NOMO-1 treated with dmso at 0.1 percent for 144 hours (cell line): ENCODE data around the gene IQSEC1.

Experiments
- DNase-seq: peaks from one replicate; lab custom pipeline; 2025; ENCODE audit not compliant: unreplicated experiment; lab: John Stamatoyannopoulos, UW

Gene IQSEC1

DNA sequence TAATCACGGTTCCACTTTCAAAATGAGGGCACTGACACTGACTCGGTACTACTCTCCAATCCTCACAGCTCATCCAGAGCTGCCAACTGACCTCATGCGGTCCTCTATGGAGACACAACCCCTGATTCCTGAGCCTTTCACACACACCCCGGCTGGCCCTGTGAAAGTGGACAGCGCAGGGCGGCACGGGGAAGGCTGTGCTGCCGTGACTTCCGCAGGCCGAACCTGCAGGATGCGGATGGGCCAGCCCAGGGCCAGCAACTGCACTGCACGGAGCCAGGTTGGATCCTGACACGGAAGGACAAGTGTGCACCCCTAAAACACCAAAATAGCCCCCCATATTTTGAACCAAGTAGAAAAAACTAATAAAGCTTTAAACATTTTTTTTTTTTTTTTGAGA lies 41.0 kb downstream of the IQSEC1 start:
- DNase-seq = no peak

DNA sequence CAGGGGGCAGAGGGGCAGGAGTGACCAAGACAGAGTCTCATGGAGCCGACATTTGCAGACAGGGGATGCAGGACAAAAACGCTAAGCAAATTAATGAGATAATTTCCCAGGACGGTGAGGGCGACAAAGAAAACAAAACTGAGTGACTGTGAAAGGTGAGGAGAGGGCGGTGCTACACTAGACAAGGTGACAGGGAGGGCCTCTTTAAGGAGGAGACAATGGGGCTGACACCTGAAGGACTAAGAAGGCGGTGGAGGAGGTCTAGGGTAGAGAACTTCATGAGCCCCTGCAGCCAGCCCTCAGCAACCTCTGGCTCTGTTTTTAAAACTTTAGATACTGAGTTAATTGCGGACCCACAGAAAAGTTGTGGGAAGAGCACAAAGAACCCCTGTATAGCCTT lies 41.6 kb downstream of the IQSEC1 start:
- DNase-seq = no peak

DNA sequence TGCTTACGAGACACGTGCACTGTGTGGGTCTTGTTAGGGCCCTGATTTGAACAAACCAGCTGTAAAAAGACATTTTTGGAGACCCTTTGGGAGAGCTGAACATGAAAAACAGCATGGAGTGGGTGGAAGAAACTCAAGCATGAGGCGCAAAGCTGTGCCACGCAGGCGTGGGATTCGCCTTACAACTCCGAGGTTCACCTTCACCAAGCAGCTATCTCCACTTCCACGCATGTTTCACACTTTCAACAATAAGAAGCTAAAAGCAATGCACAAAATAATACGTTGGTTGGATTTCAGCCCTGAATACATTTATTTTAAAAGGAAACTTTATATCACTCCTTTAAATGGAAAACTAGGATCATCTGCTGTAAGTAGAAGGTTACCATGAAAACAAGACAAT lies 42.5 kb downstream of the IQSEC1 start:
- DNase-seq = no peak

DNA sequence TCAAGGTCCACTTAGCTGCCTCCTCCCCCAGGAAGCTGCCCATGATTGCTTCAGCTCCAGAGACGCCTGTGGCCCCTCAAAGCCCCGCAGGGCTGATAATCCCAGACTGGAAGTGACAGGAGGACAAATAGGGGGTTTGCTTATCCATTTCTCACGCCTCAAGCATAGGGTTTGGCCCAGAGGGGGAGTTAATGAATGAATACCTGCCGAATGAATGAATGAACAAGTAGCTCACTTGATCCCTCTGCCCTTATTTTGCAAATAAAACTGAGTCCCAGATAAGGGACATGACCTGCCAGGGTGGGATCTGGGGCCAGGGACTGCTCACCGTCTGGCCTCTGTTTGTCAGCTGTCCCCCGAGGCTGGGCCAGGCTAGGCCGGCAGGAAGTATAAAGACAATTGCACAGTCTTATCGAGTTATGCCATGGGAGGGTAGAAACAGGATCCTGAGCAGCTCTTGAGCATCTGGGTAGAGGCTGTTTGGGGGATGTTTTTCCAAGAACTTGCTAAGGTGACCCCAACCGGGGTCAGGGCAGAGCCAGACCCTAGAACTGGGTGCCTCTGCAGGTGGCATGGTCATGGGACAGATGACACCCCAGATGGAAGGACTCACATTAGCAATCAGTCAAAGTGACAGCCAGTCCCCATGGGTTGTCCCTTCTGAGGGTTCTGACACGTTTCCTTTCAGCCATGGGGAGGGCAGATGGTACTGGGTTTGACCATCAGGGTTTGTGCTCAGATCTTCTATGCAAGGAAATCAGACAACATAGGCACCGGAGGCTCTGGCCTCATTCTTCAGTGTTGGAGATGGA lies 45.0 kb downstream of the IQSEC1 start:
- DNase-seq = no peak

DNA sequence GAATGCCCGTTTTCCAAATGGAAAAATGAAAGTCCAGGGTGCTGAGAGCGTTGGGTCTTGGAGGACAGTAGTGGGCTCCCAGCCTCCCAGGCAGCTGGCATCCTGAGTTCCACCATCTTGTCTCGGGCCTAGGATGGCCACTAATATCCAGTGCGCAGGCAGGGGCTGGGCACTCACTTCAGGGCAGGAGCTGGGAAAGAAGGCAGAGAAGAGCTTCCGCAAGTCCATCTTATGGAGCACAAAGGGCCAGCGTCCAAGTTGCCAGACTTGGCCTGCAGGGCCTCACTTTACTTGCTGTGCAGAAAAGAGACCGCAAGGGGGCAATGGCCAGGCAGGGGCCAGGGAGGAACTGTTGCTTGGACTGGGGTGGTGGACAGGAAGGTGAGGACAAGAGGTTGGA lies 46.1 kb downstream of the IQSEC1 start:
- DNase-seq = no peak

DNA sequence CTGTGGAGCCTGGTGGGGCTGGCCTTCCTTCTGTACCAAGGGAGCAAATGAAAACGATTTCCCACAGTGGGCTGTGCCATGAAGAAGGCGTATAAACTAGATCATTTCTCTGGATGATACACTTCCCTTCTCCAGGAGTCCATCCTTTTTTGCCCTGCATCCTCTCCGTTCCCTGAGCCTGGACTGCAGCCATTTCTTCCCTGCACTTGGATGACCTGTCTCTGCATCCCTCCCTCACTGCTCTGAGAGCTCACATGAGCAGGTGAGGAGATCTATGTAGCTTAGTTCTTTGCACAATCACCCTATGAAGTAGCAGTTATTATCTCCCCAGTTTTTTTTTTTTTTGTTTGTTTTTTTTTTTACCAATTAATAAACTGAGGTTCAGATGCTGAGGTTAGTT lies 46.7 kb downstream of the IQSEC1 start:
- DNase-seq = no peak

DNA sequence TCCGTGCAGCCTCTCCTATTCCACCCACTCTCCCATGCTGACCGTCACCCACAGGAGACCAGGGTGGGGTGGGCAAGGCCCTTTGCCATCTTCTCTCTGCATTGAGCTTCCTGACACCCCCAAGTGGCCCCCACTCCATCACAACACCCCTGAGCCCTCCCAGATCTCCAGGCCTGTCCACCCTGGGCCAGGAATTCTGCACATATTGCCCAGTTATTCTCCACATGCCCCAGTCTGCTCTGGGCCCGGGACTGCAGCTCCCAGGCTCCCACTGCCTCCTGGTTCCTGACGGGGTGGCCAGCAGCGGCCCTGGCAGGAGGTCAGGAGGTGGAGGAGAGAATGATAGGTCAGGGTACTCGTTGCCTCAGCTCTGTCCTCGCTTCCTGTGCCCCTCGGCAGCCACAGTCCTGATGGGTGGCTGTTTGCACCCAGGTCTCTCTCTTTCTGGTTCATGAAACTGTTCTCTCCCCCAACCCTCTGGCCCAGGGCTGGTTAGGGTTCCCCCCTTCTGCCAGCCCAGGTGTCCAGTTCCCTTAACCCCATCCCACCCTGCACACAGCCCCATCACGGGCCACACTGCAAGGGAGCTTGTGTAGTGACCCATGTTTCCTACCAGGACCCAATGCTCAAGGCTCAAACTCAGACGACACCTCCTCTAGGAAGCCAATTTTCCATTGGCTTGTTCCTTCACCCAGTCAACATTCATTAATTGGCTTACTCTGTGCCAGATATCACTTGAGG lies 47.3 kb downstream of the IQSEC1 start:
- no peak for DNase-seq

DNA sequence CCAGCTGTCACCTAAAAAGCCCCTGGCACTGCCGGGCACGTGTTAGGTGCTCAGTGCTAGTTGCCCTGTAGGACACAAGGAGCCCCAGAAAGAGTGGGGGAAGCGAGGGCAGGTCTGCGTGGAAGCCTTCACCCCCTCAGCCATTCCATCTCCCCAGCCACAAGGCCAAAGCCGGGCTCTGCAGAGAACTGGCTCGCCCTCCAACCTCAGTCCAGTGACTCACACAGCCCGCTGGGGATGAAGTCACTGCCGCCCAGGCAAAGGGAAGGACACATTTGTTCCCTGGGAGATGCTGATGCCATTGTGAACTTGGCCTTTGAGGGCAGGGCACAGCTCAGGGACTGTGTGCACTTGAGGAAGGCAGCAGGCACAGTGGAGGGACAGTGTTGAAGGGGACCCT lies 48.1 kb downstream of the IQSEC1 start:
- no peak for DNase-seq

DNA sequence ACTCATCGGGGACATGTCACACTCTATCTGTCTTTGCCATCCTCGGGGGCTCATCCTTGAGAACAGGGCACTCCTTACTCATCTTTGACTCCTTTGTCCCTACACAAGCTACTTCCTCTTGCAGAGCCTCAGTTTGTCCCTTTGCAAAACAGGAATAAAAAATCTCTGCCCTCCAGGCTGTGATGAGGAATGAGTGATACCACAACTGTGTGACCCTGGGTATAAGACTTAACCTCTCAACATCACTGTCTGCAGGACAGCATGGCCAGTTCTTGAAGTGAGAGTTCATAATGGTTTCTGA lies 48.5 kb downstream of the IQSEC1 start:
- DNase-seq = no peak

DNA sequence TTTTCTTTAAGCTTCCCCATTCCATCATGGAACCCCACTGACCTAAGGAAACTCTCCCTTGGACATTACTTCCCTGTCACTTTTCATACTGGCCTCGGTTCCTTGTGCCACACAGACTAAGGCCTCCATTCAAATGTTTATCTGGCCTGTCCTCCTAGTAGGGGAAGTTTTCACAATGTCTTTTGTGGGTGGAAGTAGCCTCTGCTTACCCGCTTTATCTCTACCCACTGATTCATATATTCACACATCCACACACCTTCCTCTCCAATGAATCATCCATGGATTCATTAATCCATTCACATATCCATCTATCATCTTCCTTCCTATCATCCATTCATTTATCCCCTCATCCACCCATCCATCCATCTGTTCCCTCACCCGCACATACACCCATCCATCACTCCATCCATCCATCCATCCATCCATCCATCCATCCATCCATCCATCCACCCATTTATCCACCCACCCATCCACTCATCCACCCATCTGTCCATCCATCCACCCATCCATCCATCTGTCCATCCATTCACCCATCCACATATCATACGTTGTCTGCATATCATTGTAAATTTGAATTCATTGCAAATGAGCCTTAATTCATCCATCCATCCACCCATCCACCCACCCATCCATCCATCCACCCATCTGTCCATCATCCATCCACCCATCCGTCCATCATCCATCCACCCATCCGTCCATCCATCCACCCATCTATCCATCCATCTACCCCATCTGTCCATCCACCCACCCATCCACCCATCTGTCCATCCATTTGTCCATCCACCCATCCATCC lies 49.1 kb downstream of the IQSEC1 start:
- DNase-seq = no peak

DNA sequence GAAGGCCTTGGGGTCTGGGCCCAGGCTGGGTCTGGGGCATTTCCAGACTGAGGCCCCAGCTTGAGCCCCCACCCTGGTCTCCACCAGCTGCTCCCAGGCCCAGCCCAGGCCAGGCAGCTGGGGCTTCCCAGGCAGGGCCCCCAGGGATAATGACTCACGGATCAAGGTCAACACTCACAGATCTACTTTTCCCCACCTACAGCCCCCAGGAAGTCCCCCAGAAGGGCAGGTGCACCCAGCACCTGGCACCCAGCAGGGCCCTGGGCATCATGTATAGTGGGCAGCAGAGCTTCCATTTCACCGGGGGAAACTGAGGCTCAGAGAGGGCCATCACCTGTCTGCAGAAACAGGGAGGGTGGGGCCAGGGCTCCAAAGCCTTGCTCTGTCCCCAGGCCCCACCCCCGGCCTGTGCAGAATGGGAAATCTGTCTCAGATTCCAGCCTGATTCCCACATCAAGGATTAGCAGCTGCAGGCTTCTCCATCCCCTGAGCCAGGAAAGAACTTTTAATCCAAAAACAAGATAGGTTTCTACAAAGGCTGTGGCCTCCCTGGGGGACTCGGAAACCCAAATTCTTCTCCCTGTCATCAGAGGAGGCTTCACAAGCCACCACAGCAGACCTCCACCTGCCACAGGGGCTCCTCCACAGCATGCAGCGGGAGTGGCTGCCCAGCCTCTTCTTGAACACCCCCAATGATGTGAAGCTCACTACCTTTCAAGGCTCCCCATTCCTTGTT lies 49.8 kb downstream of the IQSEC1 start:
- DNase-seq = no peak

DNA sequence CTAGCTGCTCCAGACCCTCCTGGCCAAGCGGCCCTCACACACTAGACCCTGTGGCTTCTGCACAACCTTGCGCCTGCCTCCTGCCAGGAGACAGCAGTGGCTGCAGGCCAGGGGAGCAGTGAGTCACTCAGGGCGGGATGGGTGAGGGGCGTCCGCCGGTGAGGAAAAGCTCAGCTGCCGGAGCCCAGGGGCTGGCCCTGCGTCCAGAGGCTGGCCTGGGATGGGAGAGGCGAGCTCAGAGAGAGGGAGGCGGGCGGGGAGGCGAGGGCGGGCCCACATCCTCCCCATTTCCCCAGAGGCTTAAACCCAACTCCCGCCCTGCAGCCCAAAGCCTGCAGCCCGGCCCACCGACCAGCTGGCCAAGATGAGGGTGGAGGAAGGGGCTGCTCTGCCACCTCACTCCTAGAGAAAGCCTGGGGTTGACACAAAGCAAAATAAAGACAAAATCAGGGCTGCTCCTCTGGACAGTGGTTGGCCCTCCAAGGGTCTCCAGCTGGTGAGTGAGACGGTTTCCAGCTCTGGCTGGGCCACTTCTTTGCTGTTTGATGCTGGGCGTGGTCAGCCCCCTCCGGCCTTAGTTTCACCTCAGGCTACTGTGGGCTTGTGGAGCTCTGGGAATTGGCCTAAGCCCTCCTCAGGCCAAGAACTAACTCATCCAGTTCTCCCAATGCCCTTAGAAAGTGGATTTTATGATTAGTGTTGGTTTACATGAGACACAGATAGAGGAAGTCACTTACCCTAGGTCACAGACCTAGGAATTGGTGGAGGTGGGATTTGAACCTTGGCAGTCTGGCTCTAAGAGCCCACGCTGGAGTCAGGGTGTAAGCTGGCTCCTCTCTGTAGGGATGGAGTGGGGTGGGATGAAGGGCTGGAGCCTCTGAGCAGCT lies 50.6 kb downstream of the IQSEC1 start:
- no peak for DNase-seq

DNA sequence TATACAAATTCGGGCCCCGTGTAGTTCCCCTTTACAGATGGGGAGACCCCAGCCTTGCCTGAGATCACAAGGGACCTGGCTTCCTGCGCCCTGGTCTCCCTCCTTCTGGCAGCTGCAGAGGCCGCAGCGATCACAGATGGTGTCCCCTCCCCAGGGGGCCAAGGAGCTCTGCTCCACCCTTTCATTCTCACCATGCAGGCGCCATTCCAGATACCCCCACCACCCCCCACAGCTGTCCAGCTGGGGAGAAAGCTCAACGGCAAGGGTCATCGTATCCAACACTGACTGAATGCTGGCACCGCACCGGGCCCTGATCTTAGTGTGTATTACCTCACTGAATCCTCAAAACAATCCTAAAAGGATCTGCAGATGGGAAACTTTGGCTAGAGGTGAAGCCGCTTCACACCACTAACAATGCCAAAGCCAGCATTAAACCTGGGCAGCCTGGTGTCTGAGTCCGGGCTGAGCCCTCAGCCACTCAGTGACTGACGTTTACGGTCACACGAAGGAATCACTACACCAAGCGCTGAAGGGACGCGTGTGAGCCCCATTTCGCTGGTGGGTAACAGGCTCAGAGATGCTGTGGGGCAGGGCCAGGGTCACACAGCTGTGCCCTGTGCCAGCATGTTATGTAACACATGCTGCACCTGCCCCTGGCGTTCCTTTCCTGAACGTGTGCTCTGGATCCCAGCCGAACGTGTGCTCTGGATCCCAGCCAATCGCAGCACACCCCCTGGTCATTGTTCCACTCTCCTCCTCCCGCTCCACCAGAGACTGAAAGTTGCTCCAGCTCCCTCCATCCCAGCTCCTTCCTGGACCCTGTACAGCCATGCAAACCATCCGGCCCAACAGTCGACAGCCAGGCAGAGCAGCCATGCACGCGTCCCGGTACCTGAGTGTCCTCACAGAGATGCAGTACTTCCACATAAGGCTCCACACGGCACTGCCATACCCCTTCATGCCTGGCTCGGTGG lies 51.8 kb downstream of the IQSEC1 start:
- no peak for DNase-seq

DNA sequence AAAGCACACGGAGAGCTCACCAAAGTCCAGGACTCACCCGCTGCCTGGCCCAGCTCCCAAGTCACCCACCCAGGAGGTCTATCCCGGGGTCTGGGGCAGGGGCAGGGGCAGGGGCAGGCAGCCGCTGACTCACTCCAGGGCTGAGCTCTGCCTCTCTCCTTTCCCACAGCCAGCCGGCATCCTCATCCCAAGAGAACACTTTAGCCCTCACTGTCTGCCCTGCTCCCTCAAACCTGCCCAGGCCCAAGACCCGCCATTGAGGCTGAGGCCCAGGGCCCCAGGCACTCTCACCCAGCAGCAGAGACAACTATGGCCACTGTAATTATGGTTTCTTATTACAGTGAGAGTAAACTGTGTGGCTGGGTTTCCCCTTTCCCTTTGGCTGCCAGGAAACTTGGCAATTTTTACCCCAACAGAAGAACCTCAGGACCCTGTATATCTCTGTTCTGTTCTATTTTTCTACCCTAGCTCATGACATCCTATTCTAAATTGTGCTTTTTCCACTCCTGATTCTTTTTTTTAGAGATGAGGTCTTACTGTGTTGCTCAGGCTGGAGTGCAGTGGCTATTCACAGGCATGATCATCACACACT lies 53.0 kb downstream of the IQSEC1 start:
- DNase-seq = no peak

DNA sequence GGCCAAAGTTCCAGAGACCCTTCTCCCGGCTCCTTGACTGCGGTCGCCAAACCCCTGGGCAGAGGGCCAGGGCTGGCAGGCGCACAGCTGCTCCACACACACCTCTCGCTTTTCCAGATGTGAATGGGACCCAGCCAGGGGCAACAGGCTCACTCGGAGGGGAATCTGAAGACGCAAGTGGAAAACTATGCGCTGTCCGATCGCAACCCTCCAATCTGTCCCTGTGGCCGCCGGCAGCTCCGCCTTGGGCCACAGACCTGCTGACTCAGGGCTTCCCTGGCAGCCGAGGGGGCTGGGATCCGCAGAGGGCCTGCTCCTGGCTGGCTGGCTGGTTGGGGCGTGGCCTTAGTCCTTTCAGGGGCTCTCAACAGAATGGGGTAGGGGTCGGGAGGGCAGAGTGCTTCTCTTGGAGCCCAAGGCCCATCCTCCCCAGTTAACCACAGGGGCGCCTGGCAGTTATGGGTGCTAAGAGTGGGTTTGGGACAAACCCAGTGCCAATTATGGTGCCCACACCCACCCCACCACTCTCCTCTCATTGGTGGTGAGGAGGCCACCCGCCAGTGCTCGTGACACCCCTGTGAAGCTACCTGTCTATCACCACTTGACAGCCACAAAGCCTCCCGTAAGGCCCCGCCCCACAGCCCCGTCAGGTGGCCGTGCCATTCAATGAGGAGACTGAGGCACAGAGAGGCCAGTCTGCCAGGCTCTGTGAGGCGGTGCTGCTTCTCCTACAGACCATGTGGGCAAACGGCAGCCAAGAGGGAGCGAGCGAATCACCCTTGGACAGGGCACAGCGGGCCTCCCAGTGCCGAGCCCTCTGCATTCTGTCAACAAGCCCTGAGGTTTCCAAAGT lies 53.8 kb downstream of the IQSEC1 start:
- no peak for DNase-seq

DNA sequence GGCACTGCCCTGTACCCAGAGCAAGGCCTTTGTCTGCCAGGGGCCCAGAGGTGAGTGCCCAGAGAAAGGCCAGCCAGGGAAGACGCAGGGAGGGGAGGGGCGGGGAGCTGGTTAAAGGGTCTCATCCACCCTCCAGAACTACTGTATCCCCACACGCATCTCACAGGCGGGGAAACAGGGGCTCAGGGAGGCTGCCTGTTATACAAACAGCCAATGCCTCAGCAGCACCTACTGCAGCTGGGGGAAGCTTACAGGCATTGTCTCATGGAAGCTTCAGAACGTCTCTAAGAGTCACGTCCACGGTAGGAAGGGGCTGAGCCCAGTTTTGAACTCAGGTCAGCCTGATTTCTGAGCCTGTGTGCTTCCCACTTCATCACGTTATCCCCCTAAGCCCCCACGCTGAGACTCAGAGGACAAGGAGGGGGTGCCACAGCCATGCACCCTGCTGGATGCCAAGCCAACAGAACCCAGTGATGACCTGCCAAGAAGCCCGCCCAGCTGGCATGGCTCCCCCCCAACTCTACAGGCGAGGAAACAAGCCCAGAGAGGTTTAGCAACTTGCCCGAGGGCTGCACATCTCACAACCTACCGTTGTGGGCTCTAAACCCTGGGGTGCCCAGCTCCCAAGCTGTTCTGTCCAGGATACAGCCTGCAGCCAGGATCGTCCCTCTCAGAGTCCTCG lies 54.5 kb downstream of the IQSEC1 start:
- no peak for DNase-seq

DNA sequence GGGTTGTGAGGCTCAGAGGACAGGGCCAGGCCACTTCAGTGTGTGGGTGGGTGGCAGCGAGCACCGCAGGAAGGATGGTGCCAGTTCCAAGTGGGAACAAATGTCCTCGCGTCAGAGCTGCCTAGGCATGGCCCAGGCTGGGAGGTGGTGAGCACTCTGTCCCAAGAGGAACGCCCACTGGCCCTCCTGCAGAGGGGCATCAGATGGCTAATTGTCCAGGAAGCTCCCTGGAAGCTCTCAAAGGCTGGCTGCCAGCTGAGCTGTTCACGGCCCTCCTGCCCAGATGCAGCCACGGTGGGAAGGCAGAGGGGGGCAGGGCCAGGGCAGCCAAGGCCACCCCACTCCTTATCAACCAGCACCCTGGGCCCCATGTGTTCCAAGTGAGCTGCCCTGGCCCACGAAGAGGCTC lies 55.2 kb downstream of the IQSEC1 start:
- no peak for DNase-seq
